Measurements from ENCODE around the gene COL24A1.

COL24A1 gene

GRCh38 chr1:85936470-85936869 lies 220.1 kb downstream of the COL24A1 start:
- Histone ChIP-seq H3K4me3 (replicated peaks; ENCODE audit: low read depth, low read length) (no peak overlapping the region), H3K27me3 (replicated peaks; ENCODE audit: control insufficient read depth, insufficient read depth, low read length) (no peaks in the 10 kb centered on the region)
- TF ChIP-seq CTCF (IDR thresholded peaks at IDR 0.05; ENCODE audit: insufficient read depth, low read length, poor library complexity, severe bottlenecking), result no peak

DNA sequence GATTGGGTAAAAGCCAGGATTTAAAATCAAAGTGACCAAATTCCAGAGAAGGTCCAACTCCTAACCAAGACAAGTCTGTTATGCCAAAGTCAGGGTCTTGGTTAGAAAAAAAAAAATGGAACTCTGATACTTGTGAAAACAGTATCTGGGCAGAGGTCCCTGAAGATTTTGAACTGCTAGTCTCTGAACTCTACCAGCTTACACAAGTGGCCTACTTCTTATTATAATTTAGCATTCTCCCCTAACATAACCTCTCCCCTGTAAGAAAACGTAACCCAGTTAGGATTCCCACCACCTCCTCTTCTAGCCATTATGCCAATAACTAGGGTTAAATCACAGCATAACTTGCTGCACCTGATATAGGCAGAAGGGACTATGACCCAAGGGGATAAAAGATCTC lies 220.5 kb downstream of the COL24A1 start:
- Histone ChIP-seq H3K27me3 (replicated peaks; ENCODE audit: control insufficient read depth, insufficient read depth, low read length) (no peaks in the 10 kb centered on the region), H3K36me3 (ENCODE audit: control insufficient read depth, insufficient read depth, low read length) (no peaks in the 10 kb centered on the region)
- TF ChIP-seq CTCF (IDR thresholded peaks at IDR 0.05; ENCODE audit: insufficient read depth, low read length, poor library complexity, severe bottlenecking), result no peak

More at GRCh38 chr1:85936470-85936869, 220.1 kb downstream of the COL24A1 start:
- DNase-seq (ENCODE audit: extremely low read depth, insufficient read length), result no peak
- no peaks in the 10 kb centered on the region for H3K36me3 ChIP-seq (ENCODE audit: control insufficient read depth, insufficient read depth, low read length)

DNA sequence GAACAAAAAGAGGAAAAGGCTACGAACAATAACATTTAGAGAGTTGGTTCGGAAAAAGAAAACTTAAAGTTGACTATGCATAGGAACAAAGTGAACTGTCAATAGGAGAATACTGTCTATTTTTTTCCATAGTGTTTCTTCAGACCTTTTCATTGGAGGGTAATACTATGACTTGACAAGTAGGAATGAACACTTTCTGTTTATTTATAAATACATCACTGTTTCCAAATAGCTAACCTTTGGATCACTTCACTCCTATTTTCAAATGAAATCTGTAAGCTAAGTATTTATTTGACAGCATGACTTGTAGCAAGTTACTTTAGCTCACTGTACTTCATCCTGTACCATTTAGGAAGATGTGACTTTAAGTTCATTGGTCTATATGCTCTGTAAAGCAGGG lies 221.3 kb downstream of the COL24A1 start:
- DNase-seq (ENCODE audit: extremely low read depth, insufficient read length), result no peak
- TF ChIP-seq CTCF (IDR thresholded peaks at IDR 0.05; ENCODE audit: insufficient read depth, low read length, poor library complexity, severe bottlenecking), result no peak
- H3K4me3 ChIP-seq (replicated peaks; ENCODE audit: low read depth, low read length), result no peak overlapping the region
- H3K36me3 ChIP-seq (ENCODE audit: control insufficient read depth, insufficient read depth, low read length), result no peaks in the 10 kb centered on the region
- no peaks in the 10 kb centered on the region for H3K27me3 ChIP-seq (replicated peaks; ENCODE audit: control insufficient read depth, insufficient read depth, low read length)

More for the DNA sequence above, 220.5 kb downstream of the COL24A1 start:
- no peak for DNase-seq (ENCODE audit: extremely low read depth, insufficient read length)
- H3K4me3 ChIP-seq (replicated peaks; ENCODE audit: low read depth, low read length), result no peak overlapping the region

DNA sequence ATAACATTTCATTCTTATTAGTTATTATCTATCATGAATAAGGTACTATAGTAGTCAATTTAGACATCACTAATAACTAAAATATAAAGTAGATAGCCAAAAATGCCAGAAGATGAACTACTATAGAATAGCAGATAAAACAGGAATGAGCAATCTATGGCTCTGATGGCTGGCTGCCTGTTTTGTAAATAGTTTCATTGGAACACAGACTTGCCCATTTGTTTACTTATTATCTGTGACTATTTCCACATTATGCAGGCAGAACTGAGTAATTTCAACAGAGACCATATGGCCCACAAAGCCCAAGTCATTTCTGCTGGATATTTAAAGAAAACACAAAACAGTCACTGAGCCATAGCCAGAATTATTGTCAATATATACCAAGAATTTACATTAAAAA lies 222.1 kb downstream of the COL24A1 start:
- no peaks in the 10 kb centered on the region for H3K36me3 ChIP-seq (ENCODE audit: control insufficient read depth, insufficient read depth, low read length)
- DNase-seq (ENCODE audit: extremely low read depth, insufficient read length), result no peak
- TF ChIP-seq CTCF (IDR thresholded peaks at IDR 0.05; ENCODE audit: insufficient read depth, low read length, poor library complexity, severe bottlenecking), result no peak
- H3K4me3 ChIP-seq (replicated peaks; ENCODE audit: low read depth, low read length), result no peak overlapping the region
- no peaks in the 10 kb centered on the region for H3K27me3 ChIP-seq (replicated peaks; ENCODE audit: control insufficient read depth, insufficient read depth, low read length)

GRCh38 chr1:85933961-85934360 lies 222.6 kb downstream of the COL24A1 start:
- no peak overlapping the region for H3K4me3 ChIP-seq (replicated peaks; ENCODE audit: low read depth, low read length)
- H3K36me3 ChIP-seq (ENCODE audit: control insufficient read depth, insufficient read depth, low read length), result no peaks in the 10 kb centered on the region
- no peak for TF ChIP-seq CTCF (IDR thresholded peaks at IDR 0.05; ENCODE audit: insufficient read depth, low read length, poor library complexity, severe bottlenecking)
- no peaks in the 10 kb centered on the region for H3K27me3 ChIP-seq (replicated peaks; ENCODE audit: control insufficient read depth, insufficient read depth, low read length)
- no peak for DNase-seq (ENCODE audit: extremely low read depth, insufficient read length)

DNA sequence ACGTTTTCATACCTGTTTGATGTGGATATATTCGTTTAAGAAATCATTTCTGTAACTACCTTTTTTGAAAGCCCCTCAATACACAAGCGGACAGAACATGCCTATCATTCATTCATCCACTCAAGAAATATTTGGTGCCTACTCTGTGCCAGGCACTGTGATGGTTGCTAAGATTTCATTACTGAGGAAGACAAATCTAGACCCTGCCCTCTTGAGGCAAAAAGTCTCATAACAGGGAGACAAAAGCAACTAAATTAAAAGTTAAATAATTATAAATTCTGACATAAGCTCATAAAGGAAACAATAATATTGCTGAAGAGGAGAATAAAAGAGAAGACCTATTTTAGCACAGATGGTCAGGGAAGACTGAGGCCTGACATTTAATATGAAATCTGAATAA lies 244.8 kb downstream of the COL24A1 start:
- no peaks in the 10 kb centered on the region for H3K27me3 ChIP-seq (replicated peaks; ENCODE audit: control insufficient read depth, insufficient read depth, low read length)
- no peaks in the 10 kb centered on the region for H3K36me3 ChIP-seq (ENCODE audit: control insufficient read depth, insufficient read depth, low read length)
- TF ChIP-seq CTCF (IDR thresholded peaks at IDR 0.05; ENCODE audit: insufficient read depth, low read length, poor library complexity, severe bottlenecking), result peak; percentile 39
- no peak overlapping the region for H3K4me3 ChIP-seq (replicated peaks; ENCODE audit: low read depth, low read length)
- DNase-seq (ENCODE audit: extremely low read depth, insufficient read length), result no peak
